B cell (primary cell): ENCODE results near the gene CISH. TPM values are rescaled to one million over a fixed set of nuclear protein-coding genes. Genes with fewer than 3 reads are reported as not detected.

Experiments
- ATAC-seq: fragments of 200-7000 bp; cut with Tn5 transposase; one replicate; pipeline ENCODE4 v1.10.0; 2021; ENCODE audit warnings: low read depth, mild to moderate bottlenecking, moderate number of reproducible peaks, moderate library complexity
- CTCF ChIA-PET: fragments of 350-600 bp; sonication (Branson Sonifier 250); formaldehyde crosslinking; loops from one replicate; lab custom pipeline; 2021; ENCODE audit warnings: antibody characterized with exemption, inconsistent platforms; lab: Charles Lee
- POLR2A ChIA-PET: fragments of 350-600 bp; sonication (Branson Sonifier 250); formaldehyde crosslinking; loops from one replicate; lab custom pipeline; 2021; ENCODE audit warnings: antibody characterized with exemption; lab: Charles Lee
- DNase-seq: peaks from one replicate; pipeline ENCODE4 v3.0.0; 2013
- H2AFZ ChIP-seq: 2 replicates; pipeline ENCODE4 v1.6.1; 2012; ENCODE audit warnings: mild to moderate bottlenecking, low read depth, low read length; ENCODE audit not compliant: insufficient read depth, poor library complexity, severe bottlenecking
- H3K27ac ChIP-seq, 2 donors: 1 replicate in 1 of 2; 2 replicates in 1 of 2; pipeline ENCODE4 v1.5.1; 2012 to 2013; ENCODE audit warnings: low read length in 2 of 2, mild to moderate bottlenecking in 2 of 2, moderate library complexity in 1 of 2
- H3K27me3 ChIP-seq, 4 experiments: fragments of 200-600 bp in 1 of 4; sonication (generic) in 1 of 4; replicated peaks in 1 of 4; 1 replicate in 2 of 4; 2 replicates in 2 of 4; pipeline versions ENCODE4 v1.6.1 to v1.7.0; 2013 to 2016; ENCODE audit warnings: low read length in 3 of 4, mild to moderate bottlenecking in 2 of 4, mixed read lengths in 1 of 4, moderate library complexity in 1 of 4; ENCODE audit not compliant: insufficient read depth in 4 of 4, control insufficient read depth in 3 of 4; ENCODE audit errors: control extremely low read depth in 1 of 4
- H3K36me3 ChIP-seq, 2 experiments: replicated peaks in 1 of 2; 1 replicate in 1 of 2; 2 replicates in 1 of 2; pipeline versions ENCODE4 v1.6.1 to v1.7.1; 2013; ENCODE audit warnings: low read length in 1 of 2; ENCODE audit not compliant: insufficient read depth in 2 of 2, control insufficient read depth in 1 of 2; ENCODE audit errors: control extremely low read depth in 1 of 2, extremely low read depth in 1 of 2
- H3K4me1 ChIP-seq, 2 donors: fragments of 200-600 bp in 1 of 2; sonication (generic) in 1 of 2; 1 replicate in 1 of 2; 2 replicates in 1 of 2; pipeline versions ENCODE4 v1.5.1 to v1.6.1; 2013 to 2017; ENCODE audit warnings: low read length in 2 of 2; ENCODE audit not compliant: control insufficient read depth in 2 of 2, insufficient read depth in 2 of 2
- H3K4me2 ChIP-seq: replicated peaks from 2 replicates; pipeline ENCODE3; 2012; ENCODE audit warnings: mild to moderate bottlenecking, low read depth, low read length; ENCODE audit not compliant: poor library complexity, severe bottlenecking
- H3K4me3 ChIP-seq, 5 experiments: fragments of 200-600 bp in 1 of 5; sonication (generic) in 1 of 5; 1 replicate in 3 of 5; 2 replicates in 2 of 5; pipeline versions ENCODE4 v1.5.1 to v1.7.0; 2011 to 2016; ENCODE audit warnings: low read length in 4 of 5, mild to moderate bottlenecking in 4 of 5, low read depth in 2 of 5, control low read depth in 1 of 5, moderate library complexity in 1 of 5; ENCODE audit not compliant: insufficient read depth in 1 of 5; ENCODE audit errors: control extremely low read depth in 1 of 5, extremely low read depth in 1 of 5
- H3K79me2 ChIP-seq: fragments of 200-600 bp; sonication (generic); one replicate; pipeline ENCODE4 v1.6.0; 2016; ENCODE audit warnings: low read length; ENCODE audit not compliant: control insufficient read depth, insufficient read depth
- H3K9ac ChIP-seq: fragments of 200-600 bp; sonication (generic); 2 replicates; pipeline ENCODE4 v1.6.1; 2017; ENCODE audit warnings: mild to moderate bottlenecking, low read length, moderate library complexity
- H3K9me3 ChIP-seq, 3 donors: one replicate each; pipeline versions ENCODE4 v1.6.1 to v1.7.1; 2013; ENCODE audit warnings: low read length in 2 of 3; ENCODE audit not compliant: control insufficient read depth in 2 of 3, insufficient read depth in 1 of 3; ENCODE audit errors: control extremely low read depth in 1 of 3
- H4K20me1 ChIP-seq: 2 replicates; pipeline ENCODE4 v1.6.0; 2012; ENCODE audit warnings: mild to moderate bottlenecking, low read length; ENCODE audit not compliant: insufficient read depth, control insufficient read depth, poor library complexity, severe bottlenecking
- H3K27ac Mint-ChIP-seq: one replicate; pipeline ENCODE4 v1.8.0; 2021; ENCODE audit warnings: mixed read lengths
- H3K27me3 Mint-ChIP-seq: one replicate; pipeline ENCODE4 v1.8.0; 2021; ENCODE audit warnings: mixed read lengths
- H3K4me1 Mint-ChIP-seq: one replicate; pipeline ENCODE4 v1.8.0; 2021; ENCODE audit warnings: mixed read lengths
- H3K4me3 Mint-ChIP-seq: one replicate; pipeline ENCODE4 v1.8.0; 2021; ENCODE audit warnings: mixed read lengths
- H3K9me3 Mint-ChIP-seq: one replicate; pipeline ENCODE4 v1.8.0; 2022; ENCODE audit warnings: mixed read lengths; ENCODE audit not compliant: insufficient read depth
- EZH2 ChIP-seq: IDR thresholded peaks from 2 replicates; pipeline ENCODE4 v1.6.1; 2012; ENCODE audit warnings: borderline replicate concordance, low read depth, mild to moderate bottlenecking, moderate library complexity, low read length; ENCODE audit not compliant: insufficient read depth, poor library complexity, severe bottlenecking
- WGBS: methylation state at CpG from one replicate; pipeline ENCODE4 v1.1.5; 2013; ENCODE audit warnings: missing lambda C conversion rate; ENCODE audit not compliant: insufficient coverage; 5-methylcytosine and 5-hydroxymethylcytosine counted together
- intact Hi-C: fragments of 100-400 bp; cut with micrococcal nuclease; formaldehyde crosslinking; loops from one replicate; pipeline ENCODE4 v1.10.0; 2022
- polyA plus RNA-seq: library from polyadenylated mRNA; depleted of rRNA; stranded (reverse); fragments of >200 nt; gene quantifications from 2 replicates; pipeline ENCODE4 v1.2.3, GENCODE V29; 2012
- total RNA-seq, 2 donors: library from RNA; stranded (reverse); fragments of 120-200 nt in 1 of 2; gene quantifications; 1 replicate in 1 of 2; 2 replicates in 1 of 2; pipeline versions ENCODE4 v1.2.3 to v1.2.4, GENCODE V29; 2013 to 2022
- TF ChIP-seq, protein P1 (sequence below): fragments of 200-600 bp; IDR thresholded peaks from one replicate; pipeline ENCODE4 v1.8.0; 2022; ENCODE audit warnings: antibody characterized with exemption, mild to moderate bottlenecking

CISH gene
- total and polyA plus RNA-seq, 2 donors (not counting 1 experiment from before 2014, with no cell fraction given), result 2.3 to 3.5 TPM

DNA sequence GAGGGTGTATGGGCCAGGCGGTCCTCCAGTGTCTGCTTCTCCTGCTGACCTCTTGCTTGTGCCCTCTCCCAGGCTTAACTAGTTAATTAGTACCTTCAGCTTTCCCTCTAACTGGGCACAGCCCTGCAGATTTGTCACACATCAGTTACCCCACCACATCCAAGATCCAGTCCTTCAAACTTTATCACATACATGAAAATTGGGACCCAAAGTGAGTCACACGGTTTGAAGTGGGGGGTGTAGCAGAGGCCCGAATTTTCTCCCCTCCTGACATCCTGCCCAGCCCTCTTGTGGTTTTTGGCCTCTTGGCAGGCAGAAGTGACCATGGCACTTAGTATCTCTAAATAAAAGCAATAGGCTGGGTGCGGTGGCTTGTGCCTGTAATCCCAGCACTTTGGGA, 9.2 kb upstream of the CISH start:
- Mint-ChIP-seq H3K9me3 (no peaks in the 10 kb centered on the region), H3K27me3 (no peaks in the 10 kb centered on the region), H3K4me1 (peaks cover 65% of the 10 kb centered on the region), H3K4me3 (no peak overlapping the region), H3K27ac (peak overlapping the region; percentile 50)
- TF ChIP-seq, protein P1, sequence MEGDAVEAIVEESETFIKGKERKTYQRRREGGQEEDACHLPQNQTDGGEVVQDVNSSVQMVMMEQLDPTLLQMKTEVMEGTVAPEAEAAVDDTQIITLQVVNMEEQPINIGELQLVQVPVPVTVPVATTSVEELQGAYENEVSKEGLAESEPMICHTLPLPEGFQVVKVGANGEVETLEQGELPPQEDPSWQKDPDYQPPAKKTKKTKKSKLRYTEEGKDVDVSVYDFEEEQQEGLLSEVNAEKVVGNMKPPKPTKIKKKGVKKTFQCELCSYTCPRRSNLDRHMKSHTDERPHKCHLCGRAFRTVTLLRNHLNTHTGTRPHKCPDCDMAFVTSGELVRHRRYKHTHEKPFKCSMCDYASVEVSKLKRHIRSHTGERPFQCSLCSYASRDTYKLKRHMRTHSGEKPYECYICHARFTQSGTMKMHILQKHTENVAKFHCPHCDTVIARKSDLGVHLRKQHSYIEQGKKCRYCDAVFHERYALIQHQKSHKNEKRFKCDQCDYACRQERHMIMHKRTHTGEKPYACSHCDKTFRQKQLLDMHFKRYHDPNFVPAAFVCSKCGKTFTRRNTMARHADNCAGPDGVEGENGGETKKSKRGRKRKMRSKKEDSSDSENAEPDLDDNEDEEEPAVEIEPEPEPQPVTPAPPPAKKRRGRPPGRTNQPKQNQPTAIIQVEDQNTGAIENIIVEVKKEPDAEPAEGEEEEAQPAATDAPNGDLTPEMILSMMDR, result no peak
- no peak for TF ChIP-seq EZH2
- Histone ChIP-seq H3K4me1 (peaks cover 43 to 65% of the 10 kb centered on the region in 2 donors), H4K20me1 (peaks cover 19% of the 10 kb centered on the region), H3K36me3 (peaks cover 1 to 7% of the 10 kb centered on the region in 2 experiments), H3K4me2 (no peak overlapping the region), H3K9me3 (peaks cover 0 to 4% (median 0%) of the 10 kb centered on the region in 3 donors), H3K27me3 (no peaks in the 10 kb centered on the region), H3K27ac (peak overlapping the region in 1 of 2 donors; percentile 21), H3K4me3 (no peak overlapping the region), H3K79me2 (peaks cover 42% of the 10 kb centered on the region), H3K9ac (no peak overlapping the region), H2AFZ (no peak overlapping the region)
- intact Hi-C loops, result no loop called here
- no CpG with 5 or more reads among the region's 4 CpGs for WGBS
- DNase-seq (no peak), ATAC-seq (no peak)
- ChIA-PET CTCF (interaction anchor here (14.0 to 17.6 kb wide), 2 partner anchors 31 to 47 kb away, joined by 224 to 541 read pairs; partner anchors contain the start of genes C3orf18 and HEMK1), POLR2A (no interaction called here)

- Mint-ChIP-seq H3K4me3 (peak overlapping the region; percentile 5), H3K27ac (peak overlapping the region; percentile 44), H3K4me1 (peaks cover 67% of the 10 kb centered on the region), H3K27me3 (no peaks in the 10 kb centered on the region), H3K9me3 (no peaks in the 10 kb centered on the region)
- TF ChIP-seq EZH2, result no peak
- TF ChIP-seq, protein P1, result no peak
- CTCF ChIA-PET, result interaction anchor here (1.0 to 17.6 kb wide), 4 partner anchors 32 to 770 kb away, joined by 3 to 541 read pairs (median 114); partner anchors contain the start of genes C3orf18 and HEMK1
- intact Hi-C loops, result no loop called here
- no peak overlapping the region for H3K9ac ChIP-seq
- 60% methylated on average over 1 of the region's 1 CpG for WGBS
- POLR2A ChIA-PET, result no interaction called here
- DNase-seq (no peak), ATAC-seq (no peak)
- peaks cover 46 to 66% of the 10 kb centered on the region in 2 donors for H3K4me1 ChIP-seq
- H3K79me2 ChIP-seq, result peaks cover 38% of the 10 kb centered on the region
- H3K4me2 ChIP-seq, result no peak overlapping the region
- peak overlapping the region in 1 of 2 donors; percentile 21 for H3K27ac ChIP-seq
- H3K4me3 ChIP-seq, result no peak overlapping the region
- H4K20me1 ChIP-seq, result peaks cover 15% of the 10 kb centered on the region
- H2AFZ ChIP-seq, result no peak overlapping the region
- H3K27me3 ChIP-seq, result no peaks in the 10 kb centered on the region
- H3K9me3 ChIP-seq, result no peaks in the 10 kb centered on the region
- peaks cover 1 to 7% of the 10 kb centered on the region in 2 experiments for H3K36me3 ChIP-seq
These were observed 8.8 kb upstream of the CISH start for GRCh38 chr3:50620420-50620819.
